Activated naive CD8-positive, alpha-beta T cell treated with anti-CD3 and anti-CD28 coated beads, Interleukin-2, amount 50 U/mL, for 24 hours (primary cell): Measurements from ENCODE around the gene ARHGAP26.

ENCODE experiments used
- ATAC-seq: fragments of 150-1000 bp; cut with Tn5 transposase; one replicate; pipeline ENCODE4 v1.10.0; 2021
- DNase-seq: peaks from one replicate; pipeline ENCODE4 v3.0.0; 2021
- H3K27ac Mint-ChIP-seq: one replicate; pipeline ENCODE4 v1.8.0; 2021; ENCODE audit warnings: mild to moderate bottlenecking, mixed read lengths
- H3K27me3 Mint-ChIP-seq: one replicate; pipeline ENCODE4 v1.8.0; 2021; ENCODE audit warnings: mixed read lengths
- H3K36me3 Mint-ChIP-seq: one replicate; pipeline ENCODE4 v1.8.0; 2021; ENCODE audit warnings: low read depth, mixed read lengths
- H3K4me1 Mint-ChIP-seq: one replicate; pipeline ENCODE4 v1.8.0; 2021; ENCODE audit warnings: mixed read lengths
- H3K4me3 Mint-ChIP-seq: one replicate; pipeline ENCODE4 v1.8.0; 2021; ENCODE audit warnings: mild to moderate bottlenecking, moderate library complexity, mixed read lengths
- H3K9me3 Mint-ChIP-seq: one replicate; pipeline ENCODE4 v1.8.0; 2021; ENCODE audit warnings: mixed read lengths

ARHGAP26 gene

DNA sequence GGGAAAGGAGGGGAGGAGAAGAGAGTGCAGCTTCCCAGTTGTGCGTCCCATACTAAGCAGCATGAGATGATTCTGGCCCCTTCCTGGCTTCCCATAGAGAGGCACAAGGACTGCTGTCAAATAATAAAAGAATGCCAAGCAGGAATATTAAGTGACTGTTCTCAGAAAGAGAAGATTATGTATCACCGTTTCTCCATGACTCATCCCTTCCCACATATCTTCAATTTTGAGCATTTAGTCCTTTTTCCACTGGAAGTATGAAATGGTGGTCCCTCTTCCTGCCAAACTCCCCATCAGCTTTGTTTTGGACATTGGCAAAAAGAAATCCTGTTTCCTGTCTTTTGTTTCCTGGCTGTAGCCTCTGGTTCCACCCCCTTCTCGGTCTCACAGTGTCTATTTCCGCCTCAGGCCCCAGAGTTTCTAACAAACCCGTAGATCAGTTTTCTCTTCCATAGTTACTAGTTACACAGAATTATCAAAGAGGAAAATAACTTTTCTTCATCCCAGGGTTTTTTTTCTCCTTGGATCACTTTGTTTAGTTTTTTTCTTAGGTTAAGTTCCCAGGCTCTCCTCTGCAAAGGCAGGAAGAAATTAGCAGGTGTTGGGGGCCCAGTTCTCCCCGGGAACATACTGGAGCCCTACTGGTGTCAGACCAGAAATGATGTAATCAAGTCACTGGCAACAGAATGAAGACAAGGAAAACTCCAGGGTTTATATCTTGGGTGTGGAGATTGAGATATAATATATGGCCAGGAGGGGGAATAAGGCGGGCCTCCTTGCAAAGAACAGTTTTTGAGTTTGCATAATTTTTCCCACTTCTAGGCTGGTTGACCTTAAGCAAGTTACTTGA lies 26.4 kb upstream of the ARHGAP26 start:
- no peaks in the 10 kb centered on the region for H3K36me3 Mint-ChIP-seq
- DNase-seq = no peak
- no peak overlapping the region for H3K4me3 Mint-ChIP-seq
- ATAC-seq = no peak
- peaks cover 2% of the 10 kb centered on the region for H3K27me3 Mint-ChIP-seq
- H3K27ac Mint-ChIP-seq = no peak overlapping the region
- no peaks in the 10 kb centered on the region for H3K9me3 Mint-ChIP-seq
- peaks cover 12% of the 10 kb centered on the region for H3K4me1 Mint-ChIP-seq

DNA sequence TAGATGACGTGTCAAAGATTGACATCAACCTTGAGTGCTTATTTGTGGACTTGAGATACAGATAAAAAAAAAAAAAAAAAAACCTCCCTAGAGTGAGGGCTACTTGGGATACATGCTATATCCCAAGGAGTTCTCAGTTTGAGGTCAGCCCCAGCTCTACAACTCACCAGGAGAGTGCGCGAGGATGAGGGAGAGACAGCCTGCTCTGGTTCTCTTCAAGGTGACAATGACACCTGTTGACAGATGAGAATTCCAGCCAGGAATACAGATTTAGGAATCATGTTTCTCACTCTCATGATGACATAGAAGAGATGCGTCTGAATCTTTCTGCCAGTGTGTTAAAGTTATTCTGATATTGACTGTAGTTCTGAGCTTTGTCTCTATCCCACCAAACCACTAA lies 24.9 kb upstream of the ARHGAP26 start:
- no peak overlapping the region for H3K27ac Mint-ChIP-seq
- H3K9me3 Mint-ChIP-seq = no peaks in the 10 kb centered on the region
- ATAC-seq (no peak), DNase-seq (no peak)
- H3K4me1 Mint-ChIP-seq = peaks cover 24% of the 10 kb centered on the region
- no peaks in the 10 kb centered on the region for H3K36me3 Mint-ChIP-seq
- peaks cover 2% of the 10 kb centered on the region for H3K27me3 Mint-ChIP-seq
- H3K4me3 Mint-ChIP-seq = no peak overlapping the region

DNA sequence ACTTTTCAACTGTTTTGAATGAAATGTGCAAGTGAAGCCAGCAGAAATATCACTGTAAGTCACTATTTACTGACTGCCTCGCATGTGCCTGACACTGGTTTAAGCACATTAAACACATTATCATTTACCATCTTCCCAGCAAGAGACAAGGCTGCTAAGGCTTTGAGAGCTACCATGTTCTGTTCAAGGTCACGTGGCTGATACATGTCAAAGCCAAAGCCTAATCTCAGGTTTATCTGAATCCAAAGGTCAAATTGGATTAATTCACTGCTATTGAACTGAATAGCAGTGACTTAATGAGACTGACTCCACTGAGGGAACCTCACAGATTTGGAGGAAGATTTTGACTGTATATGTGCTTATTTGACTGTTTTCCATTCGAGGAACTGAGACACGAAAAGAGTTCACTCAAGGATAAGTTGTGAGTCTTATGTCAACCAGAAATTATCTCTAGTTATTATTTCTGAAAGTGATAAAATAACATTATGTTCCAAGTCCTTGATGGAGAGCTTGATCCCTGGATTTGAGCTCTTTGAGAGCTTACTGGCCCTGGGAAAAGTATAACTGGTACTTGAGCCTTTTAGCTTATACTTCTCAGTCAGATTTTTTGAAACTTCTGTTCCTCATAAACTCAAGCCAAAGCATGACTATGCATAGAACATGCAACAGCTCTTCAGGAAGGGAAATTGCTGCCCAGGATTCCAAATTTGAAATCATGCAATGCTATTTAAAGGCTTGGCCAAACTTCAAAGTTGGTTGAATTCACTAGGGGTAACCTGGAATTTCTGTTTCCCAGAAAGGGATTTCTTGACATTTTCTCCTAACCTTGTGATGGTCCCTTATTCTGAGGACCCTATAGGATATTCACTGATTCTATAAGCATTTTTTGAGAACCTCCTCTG lies 23.4 kb upstream of the ARHGAP26 start:
- Mint-ChIP-seq H3K4me1 (peaks cover 24% of the 10 kb centered on the region), H3K27me3 (peaks cover 2% of the 10 kb centered on the region), H3K36me3 (no peaks in the 10 kb centered on the region), H3K27ac (no peak overlapping the region), H3K9me3 (no peaks in the 10 kb centered on the region), H3K4me3 (no peak overlapping the region)
- DNase-seq = no peak
- no peak for ATAC-seq

DNA sequence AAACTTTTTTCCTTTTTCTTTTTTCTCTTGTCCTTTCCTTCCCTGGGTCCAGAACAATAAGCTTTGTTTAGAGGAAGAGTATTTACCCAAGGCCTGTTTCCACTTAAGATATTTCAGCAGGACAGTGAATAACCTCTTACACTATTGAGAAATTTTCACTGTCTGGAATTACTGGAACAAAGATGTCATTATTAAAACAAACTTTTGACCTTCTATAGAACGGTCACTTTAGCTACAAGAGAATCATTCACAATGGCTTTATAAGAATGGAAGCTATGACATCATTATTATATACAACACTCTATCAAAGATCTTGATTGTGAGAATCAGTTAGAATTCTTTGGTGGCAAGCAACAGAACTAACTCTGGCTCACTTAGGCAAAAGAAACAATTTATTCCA lies 22.0 kb upstream of the ARHGAP26 start:
- Mint-ChIP-seq H3K4me3 (no peak overlapping the region), H3K9me3 (no peaks in the 10 kb centered on the region), H3K4me1 (peaks cover 24% of the 10 kb centered on the region), H3K36me3 (no peaks in the 10 kb centered on the region), H3K27me3 (peaks cover 2% of the 10 kb centered on the region), H3K27ac (no peak overlapping the region)
- ATAC-seq (no peak), DNase-seq (no peak)

DNA sequence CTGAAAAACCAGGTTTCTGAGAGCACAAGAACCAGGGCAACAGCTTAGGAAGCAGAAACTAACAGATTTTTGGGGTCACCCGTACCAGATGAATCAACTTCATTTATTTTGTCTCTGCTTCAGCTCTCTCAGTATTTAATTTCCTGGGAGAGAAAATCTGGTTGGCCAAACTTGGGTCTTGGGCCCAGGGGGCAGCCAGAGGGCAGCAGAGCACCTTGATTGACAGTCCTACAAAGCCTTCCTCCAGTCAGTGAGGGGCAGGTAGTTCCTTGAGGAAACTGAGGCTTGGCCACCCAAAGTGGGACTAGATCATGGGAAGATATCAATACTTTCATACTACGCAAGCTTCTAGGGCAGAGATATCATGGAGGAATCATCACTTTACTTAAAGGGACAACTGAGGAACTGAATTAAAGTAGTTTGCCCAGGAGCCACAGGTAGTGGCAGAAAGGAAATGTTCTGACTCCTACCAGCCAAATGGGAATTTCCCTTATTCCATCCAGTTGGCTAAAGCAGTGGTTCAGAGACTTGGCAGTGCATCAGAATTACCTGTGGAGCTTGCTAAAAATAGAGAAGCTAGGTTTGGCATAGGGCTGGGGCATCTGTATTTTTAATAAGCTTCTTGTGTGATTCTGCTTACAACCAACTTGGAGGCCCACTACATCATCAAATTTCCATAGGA lies 21.5 kb upstream of the ARHGAP26 start:
- no peaks in the 10 kb centered on the region for H3K36me3 Mint-ChIP-seq
- H3K27ac Mint-ChIP-seq = no peak overlapping the region
- H3K9me3 Mint-ChIP-seq = no peaks in the 10 kb centered on the region
- H3K4me1 Mint-ChIP-seq = peaks cover 19% of the 10 kb centered on the region
- peak; percentile 63 for DNase-seq
- H3K27me3 Mint-ChIP-seq = peaks cover 2% of the 10 kb centered on the region
- no peak overlapping the region for H3K4me3 Mint-ChIP-seq
- ATAC-seq = peak; percentile 48

DNA sequence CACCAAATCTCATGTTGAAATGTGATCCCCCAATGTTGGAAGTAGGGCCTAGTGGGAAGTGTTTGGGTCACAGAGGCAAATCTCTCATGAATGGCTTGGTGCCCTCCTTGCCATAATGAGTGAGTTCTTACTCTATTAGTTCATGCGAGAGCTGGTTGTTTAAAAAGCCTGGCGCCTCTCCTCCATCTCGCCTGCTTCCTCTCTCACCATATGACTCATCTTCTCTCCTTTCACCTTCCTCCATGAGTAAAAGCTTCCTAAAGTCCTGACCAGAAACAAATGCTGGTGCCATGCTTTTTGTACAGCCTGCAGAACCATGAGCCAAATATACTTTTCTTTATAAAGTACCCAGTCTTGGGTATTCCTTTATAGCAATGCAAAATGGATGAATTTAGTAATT lies 20.9 kb upstream of the ARHGAP26 start:
- peaks cover 17% of the 10 kb centered on the region for H3K4me1 Mint-ChIP-seq
- H3K27me3 Mint-ChIP-seq = no peaks in the 10 kb centered on the region
- H3K27ac Mint-ChIP-seq = no peak overlapping the region
- no peaks in the 10 kb centered on the region for H3K36me3 Mint-ChIP-seq
- no peaks in the 10 kb centered on the region for H3K9me3 Mint-ChIP-seq
- no peak overlapping the region for H3K4me3 Mint-ChIP-seq
- peak; percentile 92 for ATAC-seq
- DNase-seq = no peak

DNA sequence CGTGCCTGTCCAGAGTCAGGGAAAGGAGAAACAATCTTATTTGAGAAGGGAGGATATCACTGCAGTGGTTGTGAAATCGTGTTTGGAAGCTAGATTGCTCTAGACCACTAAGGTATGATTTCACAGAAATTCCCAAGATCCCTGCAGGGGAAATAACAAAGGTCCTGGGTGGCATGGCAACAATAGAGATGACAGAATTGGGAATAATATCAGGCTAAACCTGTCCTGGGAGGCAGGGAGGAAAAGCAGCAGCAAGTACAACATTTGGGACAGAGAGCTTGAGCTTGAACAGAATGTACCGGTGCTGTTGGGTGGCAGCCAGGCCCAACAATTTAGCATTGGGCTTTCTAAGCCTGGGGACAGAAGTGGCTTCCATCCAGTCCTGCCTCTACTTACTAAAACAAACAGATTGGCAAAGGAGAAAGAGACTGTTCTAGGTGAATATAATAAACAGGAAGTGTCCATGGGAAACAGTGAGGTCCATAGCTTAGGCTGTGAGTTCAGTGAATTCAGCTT lies 17.0 kb upstream of the ARHGAP26 start:
- H3K27me3 Mint-ChIP-seq = no peaks in the 10 kb centered on the region
- no peak overlapping the region for H3K4me3 Mint-ChIP-seq
- H3K27ac Mint-ChIP-seq = no peak overlapping the region
- ATAC-seq = no peak
- DNase-seq = no peak
- H3K9me3 Mint-ChIP-seq = no peaks in the 10 kb centered on the region
- no peaks in the 10 kb centered on the region for H3K36me3 Mint-ChIP-seq
- H3K4me1 Mint-ChIP-seq = peaks cover 27% of the 10 kb centered on the region

DNA sequence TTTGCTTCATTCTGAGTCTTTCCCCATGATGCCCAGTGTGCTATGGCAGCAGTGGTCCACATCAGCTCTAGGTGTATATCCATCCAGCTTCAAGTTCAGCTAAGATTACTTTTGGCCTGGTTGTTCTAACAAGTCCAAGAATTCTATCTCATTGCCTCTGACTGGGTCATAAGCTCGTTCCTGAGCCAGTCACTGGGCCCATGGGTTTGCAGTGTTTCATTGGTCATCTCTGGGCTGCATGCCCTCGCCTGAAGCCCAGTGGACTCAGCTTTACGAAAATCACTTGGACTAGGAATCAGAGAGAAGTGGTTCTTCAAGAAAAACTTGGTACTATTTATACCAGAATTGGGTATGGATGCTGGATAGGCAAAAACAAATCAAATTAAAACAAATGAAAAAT lies 16.1 kb upstream of the ARHGAP26 start:
- Mint-ChIP-seq H3K4me3 (no peak overlapping the region), H3K36me3 (no peaks in the 10 kb centered on the region), H3K4me1 (peaks cover 28% of the 10 kb centered on the region), H3K9me3 (no peaks in the 10 kb centered on the region), H3K27me3 (no peaks in the 10 kb centered on the region), H3K27ac (no peak overlapping the region)
- ATAC-seq (no peak), DNase-seq (no peak)

DNA sequence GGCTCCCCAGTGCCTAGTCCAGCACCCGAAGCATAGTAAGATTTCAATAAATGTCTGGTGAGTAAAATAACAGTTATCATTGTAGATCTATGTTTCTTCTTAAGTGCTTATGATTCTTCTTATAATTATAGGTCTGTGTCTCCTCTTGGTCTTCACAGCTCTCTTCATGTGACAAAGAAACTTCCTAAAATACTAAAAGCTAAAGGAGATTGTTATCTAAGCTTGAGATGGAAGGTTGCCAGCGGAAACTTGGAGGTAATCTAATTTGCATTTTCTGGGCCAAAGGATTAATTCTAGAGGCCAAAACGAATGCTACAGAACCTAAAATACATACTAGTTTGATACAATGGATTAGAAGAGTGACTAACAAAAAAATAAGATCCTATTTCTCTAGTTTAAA lies 13.6 kb upstream of the ARHGAP26 start:
- H3K27ac Mint-ChIP-seq = no peak overlapping the region
- H3K36me3 Mint-ChIP-seq = no peaks in the 10 kb centered on the region
- no peaks in the 10 kb centered on the region for H3K27me3 Mint-ChIP-seq
- no peak for DNase-seq
- H3K9me3 Mint-ChIP-seq = no peaks in the 10 kb centered on the region
- peaks cover 21% of the 10 kb centered on the region for H3K4me1 Mint-ChIP-seq
- ATAC-seq = no peak
- no peak overlapping the region for H3K4me3 Mint-ChIP-seq

DNA sequence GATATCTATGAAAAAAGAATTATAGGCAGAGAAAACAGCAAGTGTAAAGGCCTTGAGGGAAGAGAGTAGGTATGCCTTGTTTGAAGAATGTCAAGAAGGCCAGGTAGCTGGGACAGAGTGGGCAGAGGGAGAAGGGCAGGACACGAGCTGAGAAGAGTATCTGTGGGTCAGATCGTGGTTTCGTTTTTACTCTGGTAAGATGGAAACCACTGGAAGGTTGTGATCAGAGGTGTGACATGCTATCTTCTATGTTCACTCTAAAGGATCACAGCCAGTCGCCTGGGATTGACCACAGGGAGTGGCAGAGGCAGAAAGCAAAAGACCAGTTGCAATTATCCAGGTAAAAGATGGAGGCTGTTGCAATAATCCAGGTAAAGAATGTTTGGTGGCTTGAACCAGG lies 12.6 kb upstream of the ARHGAP26 start:
- H3K4me3 Mint-ChIP-seq = no peak overlapping the region
- no peaks in the 10 kb centered on the region for H3K9me3 Mint-ChIP-seq
- peaks cover 21% of the 10 kb centered on the region for H3K4me1 Mint-ChIP-seq
- no peak for ATAC-seq
- H3K36me3 Mint-ChIP-seq = no peaks in the 10 kb centered on the region
- H3K27me3 Mint-ChIP-seq = no peaks in the 10 kb centered on the region
- DNase-seq = no peak
- H3K27ac Mint-ChIP-seq = peak overlapping the region; percentile 5

DNA sequence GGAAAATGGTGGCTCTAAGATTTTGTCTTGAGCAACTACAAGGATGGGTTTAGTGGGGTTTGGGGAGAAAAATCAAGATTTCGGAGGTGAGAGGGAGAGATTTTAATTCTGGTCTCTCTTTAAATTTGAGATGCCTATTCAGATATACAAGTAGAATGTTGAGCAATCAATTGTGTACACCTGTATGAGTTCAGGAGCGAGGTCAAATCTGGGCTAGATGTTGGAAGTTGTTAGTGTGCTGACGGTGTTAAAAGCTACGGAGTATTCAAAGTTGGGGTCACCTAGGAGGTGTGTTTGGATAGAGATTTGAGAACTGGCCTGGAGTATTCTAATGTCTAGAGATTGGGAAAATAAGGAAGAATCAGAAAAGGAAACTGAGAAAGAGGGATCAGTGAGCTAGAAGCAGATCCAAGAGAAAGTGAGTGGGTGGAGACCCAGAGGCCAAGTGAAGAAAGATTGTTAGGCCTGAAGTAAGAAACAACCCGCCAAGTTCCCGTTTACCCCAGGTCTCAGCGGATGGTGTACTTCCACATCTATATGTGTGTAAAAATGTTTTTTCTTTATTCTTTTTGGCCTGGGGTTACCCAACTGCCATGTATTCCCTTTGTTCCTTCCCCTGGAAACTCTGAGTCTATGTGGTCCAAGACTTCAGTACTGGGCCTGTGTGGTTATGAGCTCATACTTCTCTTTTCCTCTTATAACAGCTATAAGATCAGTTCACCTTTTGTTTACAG lies 11.9 kb upstream of the ARHGAP26 start:
- H3K9me3 Mint-ChIP-seq = no peaks in the 10 kb centered on the region
- no peaks in the 10 kb centered on the region for H3K27me3 Mint-ChIP-seq
- ATAC-seq (peak; percentile 95), DNase-seq (no peak)
- H3K4me1 Mint-ChIP-seq = peaks cover 21% of the 10 kb centered on the region
- no peak overlapping the region for H3K4me3 Mint-ChIP-seq
- no peaks in the 10 kb centered on the region for H3K36me3 Mint-ChIP-seq
- H3K27ac Mint-ChIP-seq = peak overlapping the region; percentile 5

DNA sequence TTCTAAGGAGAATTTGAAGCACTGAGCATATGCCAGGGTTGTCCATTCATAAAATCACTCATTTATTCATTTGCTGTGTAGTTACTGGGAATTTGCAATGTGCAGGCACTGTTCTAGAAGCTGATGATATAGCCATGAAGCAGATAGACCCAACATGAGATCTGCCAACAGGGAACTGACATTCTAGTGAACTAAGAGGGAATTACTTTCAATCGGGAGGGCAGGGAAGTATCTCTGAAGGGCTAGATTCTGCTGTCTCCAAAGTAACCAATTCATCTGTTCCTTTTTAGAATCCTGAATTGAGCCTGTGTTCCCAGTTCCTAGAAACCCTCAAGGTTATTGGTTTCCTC lies 11.4 kb upstream of the ARHGAP26 start:
- H3K4me3 Mint-ChIP-seq = no peak overlapping the region
- no peak overlapping the region for H3K27ac Mint-ChIP-seq
- no peaks in the 10 kb centered on the region for H3K36me3 Mint-ChIP-seq
- H3K4me1 Mint-ChIP-seq = peaks cover 21% of the 10 kb centered on the region
- no peak for DNase-seq
- H3K27me3 Mint-ChIP-seq = no peaks in the 10 kb centered on the region
- H3K9me3 Mint-ChIP-seq = no peaks in the 10 kb centered on the region
- no peak for ATAC-seq

DNA sequence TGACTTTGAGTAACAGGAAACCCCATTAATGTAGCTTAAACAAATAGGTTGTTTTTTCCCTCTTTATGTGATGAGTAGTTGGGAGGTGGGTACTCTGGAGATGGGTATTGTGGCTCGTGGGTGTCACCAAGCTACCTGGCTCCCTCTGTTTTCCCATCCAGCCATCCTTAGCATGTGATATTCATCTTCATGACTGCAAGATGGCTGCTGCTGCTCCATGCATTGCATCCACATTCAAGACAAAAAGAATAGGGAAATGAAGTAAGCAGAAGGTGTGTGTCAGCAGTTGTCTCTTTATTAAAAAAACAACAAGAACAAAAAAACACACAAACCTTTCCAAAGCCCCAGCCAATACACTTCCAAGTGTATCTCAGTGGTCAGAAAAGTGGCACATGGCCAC lies 6.5 kb upstream of the ARHGAP26 start:
- no peaks in the 10 kb centered on the region for H3K36me3 Mint-ChIP-seq
- no peak for ATAC-seq
- no peak for DNase-seq
- H3K27me3 Mint-ChIP-seq = no peaks in the 10 kb centered on the region
- no peaks in the 10 kb centered on the region for H3K9me3 Mint-ChIP-seq
- H3K4me1 Mint-ChIP-seq = peaks cover 5% of the 10 kb centered on the region
- no peak overlapping the region for H3K27ac Mint-ChIP-seq
- H3K4me3 Mint-ChIP-seq = no peak overlapping the region

DNA sequence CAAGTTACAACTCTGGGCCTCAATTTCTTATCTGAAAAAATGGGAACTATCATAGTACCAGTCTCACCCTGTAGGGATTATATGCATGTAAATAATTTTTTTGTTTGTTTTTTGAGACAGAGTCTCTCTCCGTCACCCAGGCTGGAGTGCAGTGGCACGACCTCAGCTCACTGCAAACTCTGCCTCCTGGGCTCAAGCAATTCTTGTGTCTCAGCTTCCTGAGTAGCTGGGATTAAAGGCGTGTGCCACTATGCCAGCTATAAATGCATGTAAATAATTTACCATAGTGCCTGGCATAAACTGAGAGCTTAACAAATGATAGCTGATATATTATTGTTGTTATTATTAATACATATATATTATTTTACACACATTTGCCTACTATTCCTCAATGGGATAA lies 3.0 kb upstream of the ARHGAP26 start:
- ATAC-seq = no peak
- Mint-ChIP-seq H3K36me3 (no peaks in the 10 kb centered on the region), H3K4me1 (peaks cover 20% of the 10 kb centered on the region), H3K9me3 (no peaks in the 10 kb centered on the region), H3K27ac (no peak overlapping the region), H3K4me3 (no peak overlapping the region), H3K27me3 (no peaks in the 10 kb centered on the region)
- DNase-seq = no peak
